Measurements from ENCODE around the gene TMEM156.
"Not testable (repeated sequence)": the region's sequence is repeated elsewhere in the genome, so short reads cannot be mapped to it uniquely, and the experiment has no call there.

GRCh38 chr4:38959248-38959647 is 73.0 kb downstream of the TMEM156 start:
- TF ChIP-seq, protein P1, sequence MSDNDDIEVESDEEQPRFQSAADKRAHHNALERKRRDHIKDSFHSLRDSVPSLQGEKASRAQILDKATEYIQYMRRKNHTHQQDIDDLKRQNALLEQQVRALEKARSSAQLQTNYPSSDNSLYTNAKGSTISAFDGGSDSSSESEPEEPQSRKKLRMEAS (IDR thresholded peaks at IDR 0.05; ENCODE audit: low read depth, low read length), result not testable (repeated sequence)
- not testable (repeated sequence) for TF ChIP-seq RCOR1 (conservative IDR thresholded peaks at IDR 0.05; ENCODE audit: low read depth, low read length); CBX5 (IDR thresholded peaks at IDR 0.05; ENCODE audit: low read depth); POLR2A (IDR thresholded peaks at IDR 0.05; ENCODE audit: low read depth, low read length); CREB1 (IDR thresholded peaks at IDR 0.05; ENCODE audit: low read depth); USF1 (IDR thresholded peaks at IDR 0.05; ENCODE audit: borderline replicate concordance, extremely low read length, insufficient read depth, low read depth, low read length); PBX3 (IDR thresholded peaks at IDR 0.05; ENCODE audit: insufficient replicate concordance, low read depth, low read length); KDM1A (IDR thresholded peaks at IDR 0.05; ENCODE audit: borderline replicate concordance); PAX8 (IDR thresholded peaks at IDR 0.05); ZSCAN29 (IDR thresholded peaks at IDR 0.05); KLF5 (IDR thresholded peaks at IDR 0.05; ENCODE audit: partially characterized antibody)
- TF ChIP-seq, protein P2, sequence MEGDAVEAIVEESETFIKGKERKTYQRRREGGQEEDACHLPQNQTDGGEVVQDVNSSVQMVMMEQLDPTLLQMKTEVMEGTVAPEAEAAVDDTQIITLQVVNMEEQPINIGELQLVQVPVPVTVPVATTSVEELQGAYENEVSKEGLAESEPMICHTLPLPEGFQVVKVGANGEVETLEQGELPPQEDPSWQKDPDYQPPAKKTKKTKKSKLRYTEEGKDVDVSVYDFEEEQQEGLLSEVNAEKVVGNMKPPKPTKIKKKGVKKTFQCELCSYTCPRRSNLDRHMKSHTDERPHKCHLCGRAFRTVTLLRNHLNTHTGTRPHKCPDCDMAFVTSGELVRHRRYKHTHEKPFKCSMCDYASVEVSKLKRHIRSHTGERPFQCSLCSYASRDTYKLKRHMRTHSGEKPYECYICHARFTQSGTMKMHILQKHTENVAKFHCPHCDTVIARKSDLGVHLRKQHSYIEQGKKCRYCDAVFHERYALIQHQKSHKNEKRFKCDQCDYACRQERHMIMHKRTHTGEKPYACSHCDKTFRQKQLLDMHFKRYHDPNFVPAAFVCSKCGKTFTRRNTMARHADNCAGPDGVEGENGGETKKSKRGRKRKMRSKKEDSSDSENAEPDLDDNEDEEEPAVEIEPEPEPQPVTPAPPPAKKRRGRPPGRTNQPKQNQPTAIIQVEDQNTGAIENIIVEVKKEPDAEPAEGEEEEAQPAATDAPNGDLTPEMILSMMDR (IDR thresholded peaks at IDR 0.05 in 2 of 3, conservative IDR thresholded peaks at IDR 0.05 in 1 of 3; ENCODE audit: control insufficient read depth in 2 of 3, extremely low read depth in 1 of 3, insufficient read depth in 1 of 3, low read depth in 3 of 3, low read length in 3 of 3), result not testable (repeated sequence)
- TF ChIP-seq, protein P3, sequence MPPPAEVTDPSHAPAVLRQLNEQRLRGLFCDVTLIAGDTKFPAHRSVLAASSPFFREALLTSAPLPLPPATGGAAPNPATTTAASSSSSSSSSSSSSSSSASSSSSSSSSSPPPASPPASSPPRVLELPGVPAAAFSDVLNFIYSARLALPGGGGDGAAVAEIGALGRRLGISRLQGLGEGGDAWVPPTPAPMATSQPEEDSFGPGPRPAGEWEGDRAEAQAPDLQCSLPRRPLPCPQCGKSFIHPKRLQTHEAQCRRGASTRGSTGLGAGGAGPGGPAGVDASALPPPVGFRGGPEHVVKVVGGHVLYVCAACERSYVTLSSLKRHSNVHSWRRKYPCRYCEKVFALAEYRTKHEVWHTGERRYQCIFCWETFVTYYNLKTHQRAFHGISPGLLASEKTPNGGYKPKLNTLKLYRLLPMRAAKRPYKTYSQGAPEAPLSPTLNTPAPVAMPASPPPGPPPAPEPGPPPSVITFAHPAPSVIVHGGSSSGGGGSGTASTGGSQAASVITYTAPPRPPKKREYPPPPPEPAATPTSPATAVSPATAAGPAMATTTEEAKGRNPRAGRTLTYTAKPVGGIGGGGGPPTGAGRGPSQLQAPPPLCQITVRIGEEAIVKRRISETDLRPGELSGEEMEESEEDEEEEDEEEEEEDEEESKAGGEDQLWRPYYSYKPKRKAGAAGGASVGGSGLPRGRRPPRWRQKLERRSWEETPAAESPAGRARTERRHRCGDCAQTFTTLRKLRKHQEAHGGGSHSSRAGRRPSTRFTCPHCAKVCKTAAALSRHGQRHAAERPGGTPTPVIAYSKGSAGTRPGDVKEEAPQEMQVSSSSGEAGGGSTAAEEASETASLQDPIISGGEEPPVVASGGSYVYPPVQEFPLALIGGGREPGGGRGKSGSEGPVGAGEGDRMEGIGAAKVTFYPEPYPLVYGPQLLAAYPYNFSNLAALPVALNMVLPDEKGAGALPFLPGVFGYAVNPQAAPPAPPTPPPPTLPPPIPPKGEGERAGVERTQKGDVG (CRISPR knock-in tag; IDR thresholded peaks at IDR 0.05), result not testable (repeated sequence)

All from GM12878 (cell line).